ENCODE results near the gene PAXX.

PAXX gene

GRCh38 chr9:136968333-136969127 is 23.7 kb upstream of the PAXX start:
- no peak for DNase-seq

DNA sequence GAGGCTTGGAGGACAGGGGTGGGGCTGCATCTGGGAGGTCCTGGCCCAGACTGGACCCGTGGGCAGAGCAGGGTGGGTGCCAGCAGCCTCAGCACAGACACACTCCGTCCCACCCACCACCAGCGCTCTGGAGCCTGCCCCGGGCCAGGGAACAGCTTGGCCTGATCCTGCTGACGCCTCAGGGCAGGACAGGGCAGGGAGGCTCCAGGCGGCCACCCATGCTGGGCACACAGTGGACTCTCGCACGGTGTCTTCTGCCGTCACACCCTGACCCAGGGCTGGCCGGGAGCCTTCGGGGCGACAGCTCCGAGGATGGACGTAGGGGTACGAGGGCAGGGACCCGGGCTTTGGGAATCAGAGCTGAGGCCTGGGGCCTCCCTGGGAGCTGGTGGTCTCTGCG is 23.1 kb upstream of the PAXX start:
- no peak for DNase-seq

DNA sequence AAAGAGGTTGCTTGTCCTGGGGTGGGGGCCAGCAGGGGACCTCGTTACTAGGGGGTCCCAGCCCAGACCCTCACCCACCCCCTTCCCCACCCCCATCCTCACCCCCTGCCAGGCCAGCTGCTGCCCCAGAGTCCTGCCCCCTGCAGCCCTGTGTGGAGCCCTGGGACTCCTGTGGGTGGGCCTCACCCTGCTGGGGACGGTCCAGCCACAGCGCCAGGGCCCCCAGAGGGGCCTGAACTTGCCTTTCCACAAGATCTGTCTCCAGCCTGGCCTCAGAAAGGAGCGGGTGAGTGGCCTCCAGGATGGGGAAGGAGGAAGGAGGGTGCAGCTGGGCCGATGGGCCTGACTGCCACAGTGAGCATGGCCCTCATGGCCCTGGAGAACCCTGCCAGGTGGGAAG is 22.4 kb upstream of the PAXX start:
- DNase-seq, result no peak

DNA sequence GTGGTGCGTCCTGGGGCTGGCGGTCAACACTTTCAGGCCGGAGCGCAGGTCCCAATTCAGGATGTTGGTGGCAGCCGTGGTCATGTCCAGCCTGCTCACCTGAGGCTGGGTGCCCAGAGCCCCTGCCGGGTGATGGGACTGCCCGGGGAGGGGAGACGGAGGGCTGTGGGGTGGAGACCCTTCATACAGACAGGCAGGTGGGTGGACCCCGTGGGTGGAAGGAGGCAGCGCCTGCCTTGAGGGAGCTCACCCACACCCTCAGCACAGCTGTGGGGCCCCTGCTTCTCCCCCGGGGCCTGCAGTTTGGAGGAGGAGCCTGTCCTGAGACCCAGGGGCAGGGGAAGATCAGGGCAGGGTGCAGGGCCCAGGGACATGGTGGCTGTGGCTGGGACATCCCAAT is 21.9 kb upstream of the PAXX start:
- no peak for DNase-seq

GRCh38 chr9:136971746-136972145 is 20.5 kb upstream of the PAXX start:
- DNase-seq, result no peak

DNA sequence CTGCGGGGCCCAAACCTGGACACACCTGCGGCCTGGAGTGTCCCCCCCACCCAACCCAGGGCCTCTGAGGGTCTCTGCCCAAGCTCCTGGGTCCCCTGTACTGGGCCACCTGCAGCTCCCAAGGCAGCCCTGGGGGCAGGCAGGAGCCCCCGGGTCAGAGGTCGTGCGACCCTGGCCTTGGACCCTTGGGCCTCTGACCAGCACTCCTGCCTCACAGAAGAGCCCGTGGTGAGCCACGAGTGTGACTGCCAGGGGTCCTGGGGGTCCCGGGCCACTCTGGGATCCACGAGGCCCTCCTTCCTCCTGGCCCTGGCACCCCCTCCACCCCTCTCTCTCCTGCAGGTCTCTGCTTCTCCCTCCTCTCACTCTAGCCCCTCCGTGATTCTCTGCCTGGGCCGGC is 19.9 kb upstream of the PAXX start:
- no peak for DNase-seq

DNA sequence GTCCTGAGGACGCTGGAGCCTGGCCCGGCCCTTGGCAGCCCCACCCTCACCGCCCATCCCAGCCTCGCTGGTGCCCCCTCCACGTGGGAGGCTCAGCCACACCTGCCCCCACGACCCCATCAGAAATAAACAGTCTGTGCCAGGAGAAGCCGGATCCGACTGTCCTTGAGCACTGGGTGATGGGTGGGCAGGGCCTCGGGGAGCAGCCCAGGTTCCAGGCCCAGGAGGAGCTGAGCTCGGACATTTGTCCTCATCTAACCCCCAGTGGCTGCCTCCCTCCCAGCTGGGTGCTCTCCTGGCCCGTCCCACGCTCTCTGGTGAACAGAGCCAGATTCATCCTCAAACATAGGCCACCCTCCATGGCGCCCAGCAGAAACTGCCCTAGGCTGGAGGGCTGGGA is 19.5 kb upstream of the PAXX start:
- DNase-seq, result no peak

DNA sequence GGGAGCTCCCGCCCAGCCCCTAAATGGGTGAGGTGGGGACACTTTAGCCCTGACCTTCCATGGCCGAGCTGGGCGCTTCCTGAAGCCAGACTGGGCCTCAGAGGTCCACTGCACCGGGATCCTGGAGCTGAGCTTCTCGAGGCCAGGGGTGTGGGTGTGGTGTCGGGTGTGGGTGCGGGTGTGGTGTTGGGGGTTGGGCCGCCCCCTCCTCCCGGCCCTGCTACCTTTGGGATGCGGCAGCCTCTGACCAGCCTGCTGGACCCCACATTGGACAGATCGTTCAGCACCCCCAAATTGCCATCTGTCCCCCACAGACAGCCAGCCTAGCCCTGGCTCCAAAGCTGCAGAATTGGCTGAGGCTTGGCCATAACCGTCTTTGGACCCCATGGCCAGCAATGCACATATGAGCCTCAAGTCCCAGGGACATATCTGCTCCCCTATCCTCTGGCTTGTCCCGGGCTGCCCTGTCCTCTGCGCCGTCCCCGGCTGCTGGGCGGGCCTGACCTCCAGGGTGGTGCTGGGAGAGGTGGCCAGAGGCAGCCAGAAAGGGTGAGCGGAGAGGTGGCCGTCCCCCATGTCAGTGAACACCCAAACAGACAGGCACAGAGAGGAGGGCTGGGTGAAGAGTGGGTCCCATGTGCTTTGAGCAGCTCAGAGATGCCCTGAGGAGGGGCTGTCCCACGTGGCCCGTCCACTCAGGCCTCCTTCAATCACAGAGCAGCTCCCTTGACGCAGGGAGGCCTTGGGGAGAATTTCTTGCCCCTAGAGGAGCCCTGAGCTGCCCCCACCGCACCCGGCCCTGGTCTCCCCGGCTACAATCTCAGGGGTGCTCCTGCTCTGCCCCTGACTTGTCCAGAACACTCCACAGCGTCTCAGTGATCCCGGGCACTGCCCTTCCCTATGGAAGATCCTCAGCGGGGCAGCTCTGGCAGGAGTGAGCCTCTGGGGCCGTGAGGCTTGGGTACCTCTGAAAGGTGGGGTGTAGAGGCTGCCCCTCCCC is 18.3 kb upstream of the PAXX start:
- DNase-seq, result no peak

DNA sequence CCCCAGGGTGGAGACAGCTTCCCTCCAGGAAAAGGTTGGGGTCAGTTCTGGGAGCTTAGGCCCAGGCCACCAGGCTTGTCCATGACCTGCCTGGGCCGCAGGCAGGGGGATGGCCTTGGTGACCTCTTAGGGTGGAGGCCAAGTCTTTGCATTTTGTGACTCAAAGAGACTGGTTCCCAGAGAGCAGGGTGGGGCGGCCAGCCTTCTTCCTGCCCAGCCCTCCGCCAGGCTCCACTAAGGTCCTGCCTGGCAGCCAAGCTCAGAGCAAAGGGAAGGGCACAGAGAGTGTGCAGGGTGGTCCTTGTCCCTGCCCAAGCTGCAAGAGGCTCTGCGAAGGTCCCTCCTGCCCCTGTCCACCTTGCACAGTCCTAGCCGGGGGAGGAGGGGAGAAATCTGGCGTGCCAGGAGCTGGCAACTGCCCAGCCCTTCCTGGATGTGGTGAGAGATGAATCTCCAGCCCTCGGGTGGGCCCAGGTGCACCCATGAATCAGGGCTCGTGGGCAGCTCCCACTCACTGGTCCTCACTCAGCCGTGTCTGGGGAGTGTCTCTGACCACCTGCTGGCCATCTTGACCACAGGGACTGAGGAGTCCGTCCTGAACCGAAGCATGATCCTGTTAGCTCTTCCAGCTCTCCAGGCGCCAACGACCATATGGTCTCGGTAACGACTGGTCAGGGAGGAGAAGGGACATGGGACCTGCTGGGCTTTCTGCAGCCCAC is 17.2 kb upstream of the PAXX start:
- no peak for DNase-seq

- peak; percentile 40 for DNase-seq
Observed at GRCh38 chr9:136975644-136976043, 16.6 kb upstream of the PAXX start.

DNA sequence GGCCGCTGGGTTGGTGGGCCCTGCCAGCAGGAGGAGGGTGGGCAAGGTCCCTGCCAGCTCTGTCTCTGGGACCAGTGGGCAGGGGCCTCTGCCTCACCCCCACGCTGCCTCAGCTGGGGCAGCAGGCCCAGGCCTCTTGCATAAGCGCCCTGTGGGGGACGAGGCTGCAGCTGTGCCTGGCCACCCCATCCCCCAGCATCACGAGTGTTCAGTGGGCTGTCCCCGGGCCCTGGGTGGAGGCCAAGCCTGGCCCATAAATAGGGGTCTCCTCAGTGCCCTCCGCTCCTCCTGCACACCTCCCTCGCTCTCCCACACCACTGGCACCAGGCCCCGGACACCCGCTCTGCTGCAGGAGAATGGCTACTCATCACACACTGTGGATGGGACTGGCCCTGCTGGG is 15.0 kb upstream of the PAXX start, which contains the start of gene PTGDS:
PTGDS (plus strand) TSS at position 282 of the 400 bp plus-strand sequence; CDS start at position 357, 75 bp downstream.
- no peak for DNase-seq

- DNase-seq, result no peak
Observed at GRCh38 chr9:136977649-136978072, 14.6 kb upstream of the PAXX start.

GRCh38 chr9:136978073-136978864 is 14.0 kb upstream of the PAXX start:
- DNase-seq, result peak; percentile 77

GRCh38 chr9:136978865-136979544 is 13.2 kb upstream of the PAXX start:
- no peak for DNase-seq

DNA sequence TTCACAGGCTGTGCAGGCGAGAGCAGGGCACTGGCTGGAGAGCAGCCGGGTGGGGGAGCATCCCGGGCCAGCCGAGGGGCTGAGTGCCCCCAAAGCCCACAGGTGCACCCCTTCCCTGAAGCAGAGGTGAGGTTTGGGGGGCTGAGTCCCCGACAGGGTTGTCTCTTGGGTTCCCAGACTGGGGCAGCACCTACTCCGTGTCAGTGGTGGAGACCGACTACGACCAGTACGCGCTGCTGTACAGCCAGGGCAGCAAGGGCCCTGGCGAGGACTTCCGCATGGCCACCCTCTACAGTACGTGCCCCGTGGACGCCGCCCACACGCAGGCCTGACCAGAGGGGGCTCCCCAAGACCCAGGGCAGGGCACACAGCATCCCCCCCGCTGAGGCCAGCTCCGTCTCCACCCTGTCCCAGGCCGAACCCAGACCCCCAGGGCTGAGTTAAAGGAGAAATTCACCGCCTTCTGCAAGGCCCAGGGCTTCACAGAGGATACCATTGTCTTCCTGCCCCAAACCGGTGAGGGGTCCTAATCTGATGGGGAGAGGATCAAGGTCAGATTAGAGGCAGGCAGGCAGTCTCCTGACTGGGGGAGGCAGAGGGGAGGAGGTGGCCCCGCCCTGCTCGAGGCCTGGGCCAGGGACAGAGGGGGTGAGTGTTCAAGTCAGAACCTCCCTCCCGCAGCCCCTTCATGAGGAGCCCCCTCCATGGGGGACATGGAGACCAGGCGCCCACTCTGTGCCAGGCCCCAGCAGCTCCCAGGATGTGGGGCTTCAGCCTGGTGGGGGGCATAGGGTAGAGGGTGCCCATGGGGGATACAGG is 12.2 kb upstream of the PAXX start:
- DNase-seq, result no peak

- no peak for DNase-seq
Observed at GRCh38 chr9:136980669-136981478, 11.3 kb upstream of the PAXX start.

DNA sequence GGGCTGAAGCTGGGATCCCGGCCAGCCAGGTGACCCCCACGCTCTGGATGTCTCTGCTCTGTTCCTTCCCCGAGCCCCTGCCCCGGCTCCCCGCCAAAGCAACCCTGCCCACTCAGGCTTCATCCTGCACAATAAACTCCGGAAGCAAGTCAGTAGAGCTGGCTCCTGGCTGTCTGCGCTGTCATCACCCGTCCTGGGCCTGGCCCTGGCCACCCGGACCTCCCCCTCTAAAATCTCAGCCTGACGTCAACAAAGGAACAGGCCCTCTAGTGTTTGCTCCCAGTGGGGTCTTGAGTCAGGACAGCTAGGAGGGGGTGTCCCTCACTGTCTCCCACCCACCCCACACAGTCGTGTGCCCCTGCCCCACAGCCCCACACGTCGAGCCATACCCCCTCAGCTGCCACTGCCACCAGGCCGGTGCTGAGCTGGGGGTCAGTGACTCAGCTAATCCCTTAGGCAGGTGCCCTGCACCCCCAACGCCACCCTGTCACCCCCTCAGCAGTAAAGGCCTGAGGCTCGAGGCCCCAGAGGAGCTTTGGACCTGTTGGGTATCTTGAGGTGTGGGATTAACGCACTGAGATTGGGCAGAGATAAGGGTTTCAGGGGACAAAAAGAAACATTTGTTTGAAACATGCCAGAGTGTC is 10.5 kb upstream of the PAXX start:
- no peak for DNase-seq

DNA sequence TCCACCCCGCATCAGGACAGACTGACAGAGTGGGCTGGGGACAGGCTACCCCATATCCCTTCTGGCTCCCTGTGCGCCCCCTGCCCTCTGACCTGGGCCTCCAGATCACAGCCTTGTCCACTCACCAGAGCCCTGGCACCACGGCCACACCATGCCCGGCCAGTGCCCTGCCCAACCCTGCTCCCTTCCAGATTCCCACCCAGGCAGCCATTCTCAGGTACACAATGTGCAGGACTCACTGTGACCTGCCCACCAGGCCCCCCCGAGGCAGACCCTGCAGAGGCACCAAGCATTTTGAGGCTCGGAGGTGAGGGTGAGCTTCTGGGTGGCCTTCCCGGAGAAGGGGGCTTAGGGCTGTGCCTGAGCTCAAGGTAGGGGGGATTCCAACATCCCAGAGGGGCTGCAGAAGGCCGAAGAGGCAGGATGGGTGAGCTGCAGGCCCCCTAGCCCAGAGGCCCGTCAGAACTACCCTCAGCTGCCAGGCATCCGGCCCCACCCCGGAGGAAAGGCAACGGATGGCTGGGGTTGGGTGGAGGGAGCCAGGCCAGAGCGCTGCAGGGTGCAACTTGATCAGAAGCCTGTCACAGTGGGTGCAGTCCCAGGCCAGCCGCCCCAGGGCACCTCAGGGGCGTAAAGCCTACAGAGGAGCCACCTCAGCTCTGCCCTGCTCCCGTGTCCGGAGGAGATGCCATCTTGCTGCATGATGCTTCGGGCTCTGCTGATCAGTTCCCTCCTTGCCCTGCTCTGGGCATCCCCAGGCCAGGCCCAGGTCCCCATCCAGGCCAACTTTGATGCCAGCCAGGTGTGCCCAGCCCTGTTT is 9.8 kb upstream of the PAXX start, which contains the start of gene LCNL1:
LCNL1 (plus strand) TSS at position 762 of the 820 bp plus-strand sequence. CDS start 594 bp downstream, outside the sequence.
- no peak for DNase-seq
